IMR-90 (cell line): Measurements from ENCODE around the gene SSPN. TPM values are rescaled to one million over a fixed set of nuclear protein-coding genes. Genes with fewer than 3 reads are reported as not detected.

Experiments used
- MXI1 ChIP-seq: IDR thresholded peaks from 2 replicates; pipeline ENCODE4 v1.6.1; 2012; ENCODE audit warnings: low read depth, mild to moderate bottlenecking, low read length, moderate library complexity, borderline replicate concordance
- POLR2A ChIP-seq: IDR thresholded peaks from 2 replicates; pipeline ENCODE4 v1.6.1; 2012; ENCODE audit warnings: mild to moderate bottlenecking, low read depth, low read length
- RCOR1 ChIP-seq: IDR thresholded peaks from 2 replicates; pipeline ENCODE4 v1.6.1; 2012; ENCODE audit warnings: mild to moderate bottlenecking, low read length, improper control_type of control experiment; ENCODE audit not compliant: insufficient replicate concordance
- SMC3 ChIP-seq: fragments of 150-350 bp; IDR thresholded peaks from 2 replicates; pipeline ENCODE4 v1.6.1; 2016; ENCODE audit warnings: low read depth, mild to moderate bottlenecking, antibody characterized with exemption, low read length, moderate library complexity
- polyA plus RNA-seq, 3 experiments: library from polyadenylated mRNA; depleted of rRNA; stranded (reverse); fragments of >200 nt; gene quantifications; 2 replicates each; pipeline ENCODE4 v1.2.3, GENCODE V29; 2012; ENCODE audit warnings: low replicate concordance in 1 of 3
- total RNA-seq: library from RNA; depleted of rRNA; stranded (reverse); fragments of >200 nt; gene quantifications from 2 replicates; pipeline ENCODE4 v1.2.3, GENCODE V29; 2012

SSPN gene
- total and polyA plus RNA-seq, 2 of the 4 experiments (the other 2 are of a cell fraction), result 3.5 to 5.6 TPM

DNA sequence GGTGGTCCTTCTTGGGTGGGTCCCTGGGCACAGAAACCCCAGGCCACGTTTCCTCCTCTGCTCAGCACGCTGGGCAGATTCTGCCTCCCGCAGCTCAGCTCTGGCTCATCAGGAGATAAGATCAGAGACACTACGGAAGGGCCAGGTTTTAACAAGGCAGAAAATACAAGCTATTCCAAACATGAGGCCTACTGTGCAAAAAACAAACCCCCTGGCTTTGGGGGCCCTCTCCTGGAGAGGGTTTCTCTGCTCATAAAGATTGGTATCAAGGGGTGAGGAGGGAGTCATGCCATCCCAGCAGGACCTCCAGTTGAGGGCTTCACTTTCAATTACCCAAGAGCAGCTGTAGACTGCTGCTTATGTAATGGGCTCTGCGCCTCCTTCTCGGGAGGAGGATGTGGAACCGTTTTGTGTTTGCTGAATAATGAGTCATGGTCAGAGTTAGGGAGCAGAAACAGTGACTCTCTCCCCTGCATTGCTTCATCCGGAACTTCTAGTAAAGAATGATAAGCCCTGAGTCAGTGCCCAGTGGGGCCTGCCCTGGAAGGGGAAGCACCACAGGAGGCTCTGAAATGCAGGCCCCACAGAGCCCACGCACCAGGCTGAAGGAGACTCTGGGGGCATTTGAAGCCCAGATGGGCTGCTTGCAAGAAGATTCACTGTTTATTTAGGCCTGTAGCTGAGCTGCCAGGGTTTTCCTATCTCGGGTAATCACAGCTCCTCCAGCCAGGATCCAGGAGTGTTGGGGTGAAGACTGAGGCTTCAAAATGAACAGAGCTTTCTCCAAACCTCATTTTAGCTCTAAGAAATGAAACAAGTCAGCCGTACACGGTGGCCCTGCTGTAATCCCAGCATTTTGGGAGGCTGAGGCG is 79.3 kb downstream of the SSPN start (continued):
- no peak for TF ChIP-seq MXI1
- peak; percentile 81 for TF ChIP-seq RCOR1
- no peak; the same call in 1 of the 2 replicates for TF ChIP-seq POLR2A
- TF ChIP-seq SMC3, result peak; percentile 19; the same call in 1 of the 2 replicates
